Upper lobe of left lung (tissue), 6 donors: ENCODE data around the gene CXCR6. TPM values are rescaled to one million over a fixed set of nuclear protein-coding genes. Genes with fewer than 3 reads are reported as not detected.
A peak's percentile ranks its signal among the peaks of the same experiment; 100 is the strongest.

Experiments used
- ATAC-seq, 2 donors: fragments of 200-7000 bp; cut with Tn5 transposase; one replicate each; pipeline ENCODE4 v1.9.1; 2022; ENCODE audit warnings: mild to moderate bottlenecking in 2 of 2, moderate library complexity in 2 of 2; ENCODE audit not compliant: low FRiP score in 2 of 2
- DNase-seq, 2 donors: peaks; one replicate each; pipeline ENCODE4 v3.0.0-alpha.2; 2019 to 2020
- H3K27ac ChIP-seq, 4 donors: fragments of 200-600 bp; sonication (generic); one replicate each; pipeline ENCODE4 v1.5.1; 2016 to 2019
- H3K27me3 ChIP-seq, 4 donors: fragments of 200-600 bp; sonication (generic); one replicate each; pipeline ENCODE4 v1.5.1; 2017 to 2019
- H3K36me3 ChIP-seq, 4 donors: fragments of 200-600 bp; sonication (generic); one replicate each; pipeline ENCODE4 v1.5.1; 2016 to 2019
- H3K4me1 ChIP-seq, 4 donors: fragments of 200-600 bp; sonication (generic); one replicate each; pipeline ENCODE4 v1.5.1; 2018 to 2019
- H3K4me3 ChIP-seq, 4 donors: fragments of 200-600 bp; sonication (generic); one replicate each; pipeline ENCODE4 v1.5.1; 2017 to 2019; ENCODE audit warnings: mild to moderate bottlenecking in 2 of 4, moderate library complexity in 1 of 4
- H3K9me3 ChIP-seq, 4 donors: fragments of 200-600 bp; sonication (generic); one replicate each; pipeline ENCODE4 v1.5.1; 2018 to 2019
- EP300 ChIP-seq, 4 donors: sonication (generic); formaldehyde crosslinking; IDR thresholded peaks; one replicate each; pipeline ENCODE4 v1.5.1; 2017; ENCODE audit warnings: antibody characterized with exemption in 4 of 4, control low read depth in 2 of 4
- POLR2A ChIP-seq, 4 donors: fragments of 450-650 bp; IDR thresholded peaks; one replicate each; pipeline ENCODE4 v1.5.1; 2016 to 2017; ENCODE audit warnings: antibody characterized with exemption in 4 of 4, mild to moderate bottlenecking in 2 of 4
- POLR2AphosphoS5 ChIP-seq, 2 donors: sonication (generic); formaldehyde crosslinking; IDR thresholded peaks; one replicate each; pipeline ENCODE4 v1.5.1; 2017; ENCODE audit warnings: antibody characterized with exemption in 2 of 2
- WGBS, 2 donors: methylation state at CpG; one replicate each; pipeline ENCODE4 v1.1.5; 2017 to 2018; 5-methylcytosine and 5-hydroxymethylcytosine counted together
- total RNA-seq, 6 donors: library from RNA; depleted of rRNA in 4 of 6; stranded (reverse); fragments of >200 nt in 4 of 6; gene quantifications; one replicate each; pipeline versions ENCODE4 v1.1.0 to v1.2.1, GENCODE V29; 2016 to 2021
- TF ChIP-seq, protein P1 (sequence below), 6 experiments: fragments of 450-650 bp in 4 of 6; fragments of 200-600 bp in 2 of 6; sonication (generic) in 2 of 6; IDR thresholded peaks; one replicate each; pipeline ENCODE4 v1.5.1; 2016 to 2019; ENCODE audit warnings: antibody characterized with exemption in 6 of 6
- donor health status: DM: no; HTN: no; CAD: no; lungs with moderate emphysema.
- donor health status: DM: no; HTN: yes; CAD: no; lungs with severe emphysema.

CXCR6 gene
- total RNA-seq, 6 donors from 2014 or later = 2.1 to 10.2 (median 3.0) TPM

DNA sequence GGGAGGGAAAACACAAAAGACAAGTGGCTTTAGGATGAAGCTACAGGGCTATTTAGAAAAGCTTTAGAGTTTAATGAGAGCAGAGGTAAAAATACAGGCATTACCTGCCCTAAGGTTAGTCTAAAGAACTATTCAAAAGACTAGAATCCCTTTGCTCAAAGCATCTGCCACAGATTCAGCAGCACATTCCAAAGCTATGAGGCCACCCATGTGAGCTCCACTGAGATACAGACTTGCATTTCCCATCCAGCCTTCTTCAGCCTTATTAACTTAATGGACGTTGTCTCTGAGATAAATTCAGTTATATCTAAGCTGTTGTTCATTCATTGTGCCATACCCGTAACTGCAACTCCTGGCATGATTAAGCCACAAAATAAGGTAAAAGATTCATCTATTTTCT lies 25.4 kb downstream of the CXCR6 start:
- Histone ChIP-seq H3K4me1 (peaks cover 6 to 27% (median 19%) of the 10 kb centered on the region in 4 donors), H3K9me3 (no peaks in the 10 kb centered on the region), H3K36me3 (peaks cover 29 to 94% (median 57%) of the 10 kb centered on the region in 4 donors), H3K27me3 (no peaks in the 10 kb centered on the region), H3K4me3 (no peak overlapping the region), H3K27ac (no peak overlapping the region)
- ATAC-seq (no peak), DNase-seq (no peak)
- 77 to 87% methylated on average over 2 of the region's 2 CpGs for WGBS, 2 donors
- TF ChIP-seq POLR2AphosphoS5 (IDR thresholded peaks at IDR 0.05) (no peak), POLR2A (IDR thresholded peaks at IDR 0.05) (no peak), EP300 (IDR thresholded peaks at IDR 0.05) (no peak)
- TF ChIP-seq, protein P1, sequence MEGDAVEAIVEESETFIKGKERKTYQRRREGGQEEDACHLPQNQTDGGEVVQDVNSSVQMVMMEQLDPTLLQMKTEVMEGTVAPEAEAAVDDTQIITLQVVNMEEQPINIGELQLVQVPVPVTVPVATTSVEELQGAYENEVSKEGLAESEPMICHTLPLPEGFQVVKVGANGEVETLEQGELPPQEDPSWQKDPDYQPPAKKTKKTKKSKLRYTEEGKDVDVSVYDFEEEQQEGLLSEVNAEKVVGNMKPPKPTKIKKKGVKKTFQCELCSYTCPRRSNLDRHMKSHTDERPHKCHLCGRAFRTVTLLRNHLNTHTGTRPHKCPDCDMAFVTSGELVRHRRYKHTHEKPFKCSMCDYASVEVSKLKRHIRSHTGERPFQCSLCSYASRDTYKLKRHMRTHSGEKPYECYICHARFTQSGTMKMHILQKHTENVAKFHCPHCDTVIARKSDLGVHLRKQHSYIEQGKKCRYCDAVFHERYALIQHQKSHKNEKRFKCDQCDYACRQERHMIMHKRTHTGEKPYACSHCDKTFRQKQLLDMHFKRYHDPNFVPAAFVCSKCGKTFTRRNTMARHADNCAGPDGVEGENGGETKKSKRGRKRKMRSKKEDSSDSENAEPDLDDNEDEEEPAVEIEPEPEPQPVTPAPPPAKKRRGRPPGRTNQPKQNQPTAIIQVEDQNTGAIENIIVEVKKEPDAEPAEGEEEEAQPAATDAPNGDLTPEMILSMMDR (IDR thresholded peaks at IDR 0.05) = no peak

DNA sequence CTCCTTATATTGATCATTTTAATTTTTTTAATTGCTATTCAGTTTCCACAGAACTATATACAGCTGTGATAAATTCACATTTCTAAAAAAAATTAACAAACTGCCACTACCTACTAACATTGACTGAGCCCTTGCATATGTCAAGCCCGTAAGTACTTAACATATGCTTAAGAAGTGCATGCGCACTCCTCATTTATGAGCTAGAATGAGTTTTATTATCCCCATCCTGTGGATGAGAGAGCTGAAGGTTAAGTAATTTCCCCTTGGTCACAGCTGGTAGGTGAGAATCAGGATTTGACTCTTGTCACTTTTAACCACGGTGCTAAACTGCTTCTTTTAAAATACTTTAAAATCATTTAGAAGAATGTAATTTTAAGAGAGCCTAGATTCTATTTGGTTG lies 25.9 kb downstream of the CXCR6 start:
- ATAC-seq (no peak), DNase-seq (no peak)
- Histone ChIP-seq H3K36me3 (peaks cover 27 to 94% (median 53%) of the 10 kb centered on the region in 4 donors), H3K4me3 (no peak overlapping the region), H3K9me3 (no peaks in the 10 kb centered on the region), H3K4me1 (peaks cover 6 to 28% (median 19%) of the 10 kb centered on the region in 4 donors), H3K27ac (no peak overlapping the region), H3K27me3 (no peaks in the 10 kb centered on the region)
- TF ChIP-seq, protein P1 (IDR thresholded peaks at IDR 0.05) = no peak
- TF ChIP-seq POLR2AphosphoS5 (IDR thresholded peaks at IDR 0.05) = no peak
- no peak for TF ChIP-seq EP300 (IDR thresholded peaks at IDR 0.05)
- no peak for TF ChIP-seq POLR2A (IDR thresholded peaks at IDR 0.05)
- WGBS, 2 donors = 89 to 97% methylated on average over 3 of the region's 3 CpGs

DNA sequence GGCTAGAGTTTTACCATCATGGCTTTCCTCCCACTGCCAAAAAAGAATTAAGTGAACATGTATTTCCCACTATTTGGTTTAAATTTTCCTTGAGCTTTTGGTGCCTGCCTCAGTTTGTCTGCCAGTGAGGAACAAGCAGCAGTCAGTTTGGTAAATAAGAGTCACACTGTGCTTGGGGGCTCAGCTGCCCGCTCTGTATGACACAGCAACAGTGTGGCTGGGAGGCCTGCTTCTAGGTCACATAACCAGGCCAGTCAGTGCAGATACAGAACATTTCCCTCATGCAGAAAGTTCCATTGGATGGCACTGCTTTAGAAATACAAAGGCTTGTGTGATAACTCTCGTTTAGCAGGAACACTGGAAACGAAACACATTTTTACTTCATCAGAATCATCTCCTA lies 26.7 kb downstream of the CXCR6 start:
- TF ChIP-seq, protein P1 (IDR thresholded peaks at IDR 0.05) = no peak
- no peak for TF ChIP-seq POLR2A (IDR thresholded peaks at IDR 0.05)
- TF ChIP-seq EP300 (IDR thresholded peaks at IDR 0.05) = no peak
- no peak for TF ChIP-seq POLR2AphosphoS5 (IDR thresholded peaks at IDR 0.05)
- WGBS, 2 donors = 97 to 100% methylated on average over 3 of the region's 3 CpGs
- Histone ChIP-seq H3K4me1 (peaks cover 6 to 28% (median 19%) of the 10 kb centered on the region in 4 donors), H3K9me3 (no peaks in the 10 kb centered on the region), H3K27me3 (no peaks in the 10 kb centered on the region), H3K27ac (no peak overlapping the region), H3K36me3 (peaks cover 20 to 94% (median 48%) of the 10 kb centered on the region in 4 donors), H3K4me3 (no peak overlapping the region)
- no peak for DNase-seq
- no peak for ATAC-seq

DNA sequence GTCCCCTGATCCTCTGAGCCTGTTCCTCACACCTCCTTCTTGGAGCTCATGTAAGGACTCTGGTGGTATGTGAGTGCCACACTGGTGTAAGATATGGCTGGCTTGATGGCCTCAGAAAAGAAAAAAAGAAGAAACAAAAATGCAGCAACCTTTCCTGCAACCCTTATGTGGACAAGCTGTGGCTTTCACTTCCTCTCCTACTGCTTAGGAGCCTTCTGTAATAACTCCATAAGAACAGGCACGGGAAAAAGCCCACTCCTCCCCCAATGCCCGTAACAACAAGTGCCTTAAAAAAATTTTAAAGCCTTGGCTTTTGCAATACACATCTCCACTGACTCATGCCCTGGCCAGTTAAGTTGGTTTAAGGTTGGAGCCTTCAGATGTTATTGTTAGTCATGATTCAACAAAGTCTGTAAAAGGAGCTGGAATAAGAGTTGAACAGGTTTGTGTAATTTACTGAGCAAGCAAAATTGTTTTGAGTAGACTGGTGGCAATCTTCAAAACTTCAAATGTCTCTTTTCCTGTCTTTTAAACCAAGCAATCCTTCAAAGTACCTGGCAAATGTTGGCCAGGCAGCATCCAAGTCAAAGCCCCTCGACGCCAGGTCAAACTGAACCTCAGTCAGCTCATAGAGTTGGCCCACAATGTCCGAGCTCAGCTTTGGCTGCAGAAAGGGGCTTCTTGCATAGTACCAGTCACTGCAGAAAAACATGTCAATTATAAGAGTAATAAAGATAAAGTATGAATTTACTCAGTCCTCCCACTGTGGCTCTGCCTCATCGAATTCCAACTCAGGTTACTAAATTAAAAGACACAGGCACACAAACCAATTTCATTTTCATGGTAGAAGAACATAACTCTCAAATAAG lies 29.5 kb downstream of the CXCR6 start:
- H3K27ac ChIP-seq = peak overlapping the region; percentile 50 to 79 (median 68)

More for the DNA sequence above, 29.5 kb downstream of the CXCR6 start:
- WGBS, 2 donors = 71 to 76% methylated on average over 6 of the region's 6 CpGs
- peaks cover 13 to 88% (median 26%) of the 10 kb centered on the region in 4 donors for H3K36me3 ChIP-seq
- DNase-seq (peak in 1 of 2 donors; percentile 84), ATAC-seq (peak; percentile 78 to 81)
- peaks cover 10 to 37% (median 23%) of the 10 kb centered on the region in 4 donors for H3K4me1 ChIP-seq
- no peak overlapping the region for H3K4me3 ChIP-seq
- no peaks in the 10 kb centered on the region for H3K27me3 ChIP-seq
- TF ChIP-seq POLR2AphosphoS5 (IDR thresholded peaks at IDR 0.05) (peak in 1 of 2 donors; percentile 46), POLR2A (IDR thresholded peaks at IDR 0.05) (peak in 1 of 4 donors; percentile 10), EP300 (IDR thresholded peaks at IDR 0.05) (peak in 1 of 4 donors; percentile 51)
- TF ChIP-seq, protein P1 (IDR thresholded peaks at IDR 0.05) = no peak
- no peaks in the 10 kb centered on the region for H3K9me3 ChIP-seq
